Measurements from ENCODE around the gene RSPRY1.
"Not testable (repeated sequence)": the region's sequence is repeated elsewhere in the genome, so short reads cannot be mapped to it uniquely, and the experiment has no call there.

The RSPRY1 gene

DNA sequence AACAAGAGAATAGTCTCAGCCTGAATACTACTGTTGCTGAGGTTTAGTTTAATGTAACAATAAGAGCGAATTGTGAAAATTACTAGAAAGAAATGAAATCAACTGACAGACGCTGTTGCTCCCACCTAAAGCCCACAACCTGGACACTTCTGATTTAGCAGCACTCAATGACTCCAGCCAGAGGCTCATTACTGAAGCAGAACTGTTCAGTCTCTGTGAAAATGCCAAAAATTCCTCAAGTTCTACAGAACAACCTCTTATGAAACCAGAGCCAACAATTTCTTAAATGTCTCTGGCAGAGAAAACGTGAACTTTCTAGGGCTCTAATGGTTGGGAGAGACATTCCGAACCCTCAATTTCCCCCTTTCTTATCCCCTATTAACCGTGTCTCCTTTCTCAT is 10.2 kb upstream of the RSPRY1 start:
- no peak overlapping the region for H3K4me3 ChIP-seq (ENCODE audit: low read depth in 1 of 2, low read length in 2 of 2)
- no peaks in the 10 kb centered on the region for H3K9me3 ChIP-seq (ENCODE audit: low read length)
- no peaks in the 10 kb centered on the region for H3K4me1 ChIP-seq (ENCODE audit: insufficient read depth, low read length)
- no peak overlapping the region for H3K9ac ChIP-seq (ENCODE audit: low read length)
- H3K27me3 ChIP-seq (ENCODE audit: control insufficient read depth in 1 of 2, insufficient read depth in 2 of 2, low read length in 2 of 2) = no peaks in the 10 kb centered on the region
- peaks cover 24% of the 10 kb centered on the region for H3K36me3 ChIP-seq (ENCODE audit: insufficient read depth, low read length)
- H3K27ac ChIP-seq (ENCODE audit: low read depth, low read length) = no peak overlapping the region

DNA sequence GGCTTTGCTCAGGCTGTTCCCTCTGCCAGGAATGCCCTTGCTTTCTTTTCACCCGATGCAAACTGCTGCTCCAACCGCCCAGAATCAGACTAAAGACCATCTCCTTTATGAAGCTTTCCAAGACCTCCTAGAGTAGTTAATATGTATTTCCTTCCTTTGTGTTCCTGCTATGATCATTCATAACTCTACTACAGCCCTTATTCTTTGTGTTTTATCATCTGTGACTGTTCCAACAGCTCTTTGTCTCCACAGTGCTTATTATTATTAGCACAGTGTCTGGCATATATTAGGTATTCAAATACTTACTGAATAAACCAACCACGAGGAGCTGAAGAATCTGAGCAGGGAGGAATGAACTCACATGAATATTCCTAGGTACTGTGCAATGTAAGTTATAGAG is 7.9 kb upstream of the RSPRY1 start:
- H3K9me3 ChIP-seq (ENCODE audit: low read length) = no peaks in the 10 kb centered on the region
- peaks cover under 1% of the 10 kb centered on the region for H3K36me3 ChIP-seq (ENCODE audit: insufficient read depth, low read length)
- no peaks in the 10 kb centered on the region for H3K4me1 ChIP-seq (ENCODE audit: insufficient read depth, low read length)
- H3K27ac ChIP-seq (ENCODE audit: low read depth, low read length) = no peak overlapping the region
- H3K27me3 ChIP-seq (ENCODE audit: control insufficient read depth in 1 of 2, insufficient read depth in 2 of 2, low read length in 2 of 2) = no peaks in the 10 kb centered on the region
- no peak overlapping the region for H3K9ac ChIP-seq (ENCODE audit: low read length)
- H3K4me3 ChIP-seq (ENCODE audit: low read depth in 1 of 2, low read length in 2 of 2) = no peak overlapping the region

DNA sequence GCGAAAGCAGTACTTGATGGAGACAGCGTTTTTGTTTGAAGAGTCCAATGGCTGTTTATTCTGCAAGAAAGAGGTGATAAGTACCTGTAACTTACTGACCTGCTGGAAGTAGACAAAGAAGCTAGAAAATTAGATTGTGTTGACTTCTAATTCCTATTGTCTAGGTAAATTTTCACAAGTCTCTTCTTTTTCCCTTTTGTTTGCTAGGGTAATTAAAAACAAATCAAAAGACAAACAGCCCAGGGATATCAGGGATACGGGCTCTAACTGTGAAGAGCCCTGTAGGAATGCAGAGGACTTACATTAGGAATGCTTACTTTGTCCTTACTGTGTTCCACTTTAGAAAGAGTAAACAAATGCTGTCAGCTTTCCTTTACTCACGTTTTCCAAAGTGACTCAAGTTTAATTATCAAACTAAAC is 7.3 kb upstream of the RSPRY1 start:
- Histone ChIP-seq H3K9ac (ENCODE audit: low read length) (no peak overlapping the region), H3K4me1 (ENCODE audit: insufficient read depth, low read length) (no peaks in the 10 kb centered on the region), H3K27me3 (ENCODE audit: control insufficient read depth in 1 of 2, insufficient read depth in 2 of 2, low read length in 2 of 2) (no peaks in the 10 kb centered on the region), H3K27ac (ENCODE audit: low read depth, low read length) (no peak overlapping the region), H3K4me3 (ENCODE audit: low read depth in 1 of 2, low read length in 2 of 2) (no peak overlapping the region), H3K36me3 (ENCODE audit: insufficient read depth, low read length) (no peaks in the 10 kb centered on the region), H3K9me3 (ENCODE audit: low read length) (no peaks in the 10 kb centered on the region)

DNA sequence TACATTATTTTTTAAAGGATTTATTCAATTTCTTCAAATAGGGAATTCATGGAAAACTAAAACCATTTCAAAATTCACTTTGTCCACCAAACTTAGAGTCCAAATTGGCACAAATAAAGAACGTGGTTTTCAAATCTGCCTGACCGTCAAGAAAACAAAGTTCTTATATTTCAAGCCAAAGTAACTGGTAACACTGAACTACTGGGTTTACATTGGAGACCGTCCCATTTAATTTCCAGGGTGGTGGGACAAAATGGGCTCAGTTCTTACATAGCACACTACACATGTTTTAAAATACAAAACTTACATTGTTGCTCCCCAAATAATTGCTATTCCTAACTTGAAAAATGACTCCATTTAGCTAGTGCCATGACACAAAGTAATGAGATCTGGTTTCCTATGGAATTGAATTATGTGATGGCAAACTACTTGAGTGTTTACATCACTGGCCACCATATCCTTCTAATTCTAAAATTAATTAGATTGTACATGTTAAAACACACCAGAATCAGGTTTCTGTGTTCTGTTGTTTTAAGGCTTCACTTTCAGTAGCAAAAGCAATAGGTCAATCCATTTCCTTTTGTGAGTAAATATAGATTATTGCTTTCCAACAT is 6.8 kb upstream of the RSPRY1 start:
- Histone ChIP-seq H3K27ac (ENCODE audit: low read depth, low read length) (no peak overlapping the region), H3K9ac (ENCODE audit: low read length) (no peak overlapping the region), H3K4me3 (ENCODE audit: low read depth in 1 of 2, low read length in 2 of 2) (no peak overlapping the region), H3K9me3 (ENCODE audit: low read length) (no peaks in the 10 kb centered on the region), H3K36me3 (ENCODE audit: insufficient read depth, low read length) (no peaks in the 10 kb centered on the region), H3K27me3 (ENCODE audit: control insufficient read depth in 1 of 2, insufficient read depth in 2 of 2, low read length in 2 of 2) (no peaks in the 10 kb centered on the region), H3K4me1 (ENCODE audit: insufficient read depth, low read length) (peaks cover 3% of the 10 kb centered on the region)

DNA sequence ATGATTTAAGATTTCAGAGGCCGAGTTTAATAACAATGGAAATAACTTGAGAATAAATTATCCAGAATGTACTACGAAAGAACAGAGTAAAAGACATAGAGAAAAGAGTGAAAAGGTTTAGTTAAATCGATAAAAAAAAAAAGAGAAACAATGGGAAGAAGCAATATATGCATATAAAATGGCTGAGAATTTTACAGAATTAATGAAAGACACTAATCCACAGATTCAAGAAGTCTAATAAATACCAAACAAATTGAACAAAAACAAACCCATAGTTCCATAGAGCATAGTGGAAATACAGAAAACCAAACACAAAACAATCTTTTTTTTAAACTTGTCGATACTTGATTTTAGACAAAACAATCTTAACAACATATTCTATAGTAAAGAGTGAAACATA is 2.0 kb upstream of the RSPRY1 start:
- Histone ChIP-seq H3K36me3 (ENCODE audit: insufficient read depth, low read length) (no peaks in the 10 kb centered on the region), H3K9me3 (ENCODE audit: low read length) (no peaks in the 10 kb centered on the region), H3K4me3 (ENCODE audit: low read depth in 1 of 2, low read length in 2 of 2) (no peak overlapping the region), H3K27ac (ENCODE audit: low read depth, low read length) (no peak overlapping the region), H3K9ac (ENCODE audit: low read length) (no peak overlapping the region), H3K4me1 (ENCODE audit: insufficient read depth, low read length) (peaks cover 20% of the 10 kb centered on the region), H3K27me3 (ENCODE audit: control insufficient read depth in 1 of 2, insufficient read depth in 2 of 2, low read length in 2 of 2) (no peaks in the 10 kb centered on the region)

DNA sequence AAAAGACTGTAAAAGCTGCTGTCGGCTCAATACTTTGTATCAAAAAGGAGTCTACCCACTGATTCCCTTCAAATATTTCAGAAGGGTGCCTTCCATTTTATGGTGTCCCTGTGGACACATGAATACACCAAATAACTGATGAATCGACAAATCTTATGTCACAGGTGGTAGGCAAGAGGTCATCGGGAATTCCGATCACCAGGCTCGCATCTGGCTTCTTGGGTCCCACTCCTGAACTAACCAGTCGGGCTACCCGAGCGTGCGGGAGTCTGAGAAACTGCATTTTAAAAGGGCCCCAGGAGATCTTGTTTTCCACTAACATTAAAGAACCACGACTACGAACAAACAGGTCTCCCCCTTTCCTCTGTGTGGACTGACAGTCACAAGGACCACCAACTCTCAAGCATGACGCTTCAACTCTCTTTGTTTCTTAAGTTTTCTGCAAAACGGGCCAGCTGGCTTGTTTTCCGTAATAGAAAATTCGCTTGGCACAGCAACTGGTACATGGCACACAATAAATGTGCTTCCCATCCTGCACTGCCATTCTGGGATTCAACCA is 1.2 kb upstream of the RSPRY1 start:
- no peaks in the 10 kb centered on the region for H3K27me3 ChIP-seq (ENCODE audit: control insufficient read depth in 1 of 2, insufficient read depth in 2 of 2, low read length in 2 of 2)
- H3K9ac ChIP-seq (ENCODE audit: low read length) = peak overlapping the region; percentile 95
- no peaks in the 10 kb centered on the region for H3K9me3 ChIP-seq (ENCODE audit: low read length)
- H3K36me3 ChIP-seq (ENCODE audit: insufficient read depth, low read length) = no peaks in the 10 kb centered on the region
- peak overlapping the region; percentile 80 to 90 for H3K4me3 ChIP-seq (ENCODE audit: low read depth in 1 of 2, low read length in 2 of 2)
- peaks cover 20% of the 10 kb centered on the region for H3K4me1 ChIP-seq (ENCODE audit: insufficient read depth, low read length)
- peak overlapping the region; percentile 94 for H3K27ac ChIP-seq (ENCODE audit: low read depth, low read length)

DNA sequence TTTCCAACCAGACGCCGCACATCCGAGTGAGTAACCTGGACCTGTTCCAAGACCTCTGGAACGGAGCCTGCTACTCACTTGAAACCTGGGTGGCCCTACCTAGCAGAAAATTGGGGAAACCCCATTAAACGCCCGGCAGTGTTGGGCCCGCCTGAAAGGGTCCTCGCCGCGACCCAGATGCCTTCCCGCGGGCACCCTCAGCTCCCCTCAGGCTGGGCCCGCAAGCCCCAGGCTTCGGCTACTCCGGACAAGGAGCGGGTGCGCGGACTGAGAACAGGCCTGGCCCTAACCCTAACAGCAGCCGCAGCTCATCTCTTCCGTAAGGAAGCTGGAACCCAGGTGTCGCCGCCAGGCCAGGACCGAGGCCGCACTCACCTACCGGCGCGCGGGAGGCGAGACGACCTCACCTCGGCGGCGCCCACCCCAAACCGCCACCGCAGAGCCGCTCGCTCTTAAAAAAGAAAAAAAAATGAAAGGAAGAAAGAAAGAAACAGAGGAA is 634 bp upstream of the RSPRY1 start:
- peaks cover 21% of the 10 kb centered on the region for H3K4me1 ChIP-seq (ENCODE audit: insufficient read depth, low read length)

DNA sequence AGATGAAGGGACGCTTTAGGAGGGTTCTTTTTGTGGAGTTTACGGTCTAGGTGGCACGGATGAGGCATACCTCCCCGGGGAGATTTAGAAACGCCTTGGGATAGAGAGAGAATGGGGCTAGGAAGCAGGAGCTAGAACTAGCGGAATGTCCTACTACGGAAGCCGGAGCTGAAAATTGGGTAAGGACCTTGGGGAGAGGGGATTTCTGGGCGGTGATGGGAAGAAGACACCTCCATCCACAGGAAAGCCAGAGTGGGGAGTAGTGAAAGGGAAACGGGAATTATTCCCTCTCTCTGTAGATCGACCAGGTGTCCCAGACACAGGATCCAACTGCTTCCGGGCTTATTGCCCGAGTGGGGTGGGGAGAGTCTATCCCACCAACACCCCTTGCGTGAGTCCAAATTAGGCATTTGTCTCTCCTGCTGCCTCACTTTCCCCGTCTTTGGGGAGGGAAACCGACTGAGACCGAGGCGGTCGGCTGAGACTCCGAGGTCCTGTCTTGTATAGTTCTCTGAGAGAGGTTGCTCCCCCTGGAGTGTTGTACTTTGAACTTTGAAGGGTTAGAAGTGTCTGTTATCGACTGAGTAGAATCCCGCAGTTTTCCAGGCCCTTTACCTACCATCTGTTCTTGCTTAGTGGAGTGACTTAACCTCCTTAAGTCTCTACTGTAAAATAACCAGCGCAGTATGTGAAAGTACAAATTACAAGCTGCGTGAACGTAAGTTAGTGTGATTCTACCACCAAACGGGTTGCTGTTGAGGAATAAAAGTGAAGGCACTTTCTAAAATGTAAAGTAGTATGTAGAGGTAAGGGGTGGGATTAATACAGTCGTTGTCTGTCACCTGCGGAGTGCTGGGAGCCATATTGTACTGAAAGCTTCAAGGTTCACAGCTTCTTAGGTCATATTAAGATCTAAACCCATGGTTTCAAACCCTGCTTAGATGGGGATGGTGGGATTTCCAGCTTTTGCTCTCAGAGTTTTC is 1.0 kb downstream of the RSPRY1 start:
- Histone ChIP-seq H3K9ac (ENCODE audit: low read length) (peak overlapping the region; percentile 94), H3K4me1 (ENCODE audit: insufficient read depth, low read length) (peaks cover 36% of the 10 kb centered on the region)

More for the DNA sequence above, 634 bp upstream of the RSPRY1 start:
- Histone ChIP-seq H3K9me3 (ENCODE audit: low read length) (no peaks in the 10 kb centered on the region), H3K27ac (ENCODE audit: low read depth, low read length) (peak overlapping the region; percentile 94), H3K27me3 (ENCODE audit: control insufficient read depth in 1 of 2, insufficient read depth in 2 of 2, low read length in 2 of 2) (no peaks in the 10 kb centered on the region), H3K9ac (ENCODE audit: low read length) (peak overlapping the region; percentile 95), H3K4me3 (ENCODE audit: low read depth in 1 of 2, low read length in 2 of 2) (peak overlapping the region; percentile 80 to 90), H3K36me3 (ENCODE audit: insufficient read depth, low read length) (no peaks in the 10 kb centered on the region)

DNA sequence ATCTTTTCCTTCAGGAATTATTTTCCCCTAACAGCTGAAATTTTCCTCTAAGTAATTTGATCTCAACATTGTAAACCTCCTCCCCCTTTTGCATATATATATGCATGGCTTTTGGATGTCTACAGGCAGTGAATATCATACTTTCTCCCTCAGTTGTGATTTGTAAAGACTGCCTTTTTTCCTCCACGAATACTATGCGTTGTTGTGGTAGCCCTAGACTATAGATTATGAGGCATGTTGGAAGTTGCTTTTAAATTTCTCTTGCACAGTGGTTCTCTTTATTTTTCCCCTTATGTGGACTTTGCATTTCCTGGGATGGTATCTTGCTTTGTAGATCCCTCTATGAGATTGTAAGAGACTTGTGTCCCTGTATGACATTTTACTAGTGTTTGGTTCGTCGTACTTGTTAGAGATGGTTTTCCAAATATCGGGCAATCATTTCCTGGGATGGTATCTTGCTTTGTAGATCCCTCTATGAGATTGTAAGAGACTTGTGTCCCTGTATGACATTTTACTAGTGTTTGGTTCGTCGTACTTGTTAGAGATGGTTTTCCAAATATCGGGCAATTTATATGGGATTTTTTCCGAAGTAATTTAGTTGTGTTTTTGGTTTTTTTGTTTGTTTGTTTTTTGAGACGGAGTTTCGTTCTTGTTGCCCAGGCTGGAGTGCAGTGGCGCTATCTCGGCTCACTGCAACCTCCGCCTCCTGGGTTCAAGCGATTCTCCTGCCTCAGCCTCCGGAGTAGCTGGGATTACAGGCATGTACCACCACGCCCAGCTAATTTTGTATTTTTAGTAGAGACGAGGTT is 2.0 kb downstream of the RSPRY1 start:
- peak overlapping the region; percentile 82 to 96 for H3K4me3 ChIP-seq (ENCODE audit: low read depth in 1 of 2, low read length in 2 of 2)
- H3K27ac ChIP-seq (ENCODE audit: low read depth, low read length); H3K27me3 ChIP-seq (ENCODE audit: control insufficient read depth in 1 of 2, insufficient read depth in 2 of 2, low read length in 2 of 2); H3K36me3 ChIP-seq (ENCODE audit: insufficient read depth, low read length); H3K9me3 ChIP-seq (ENCODE audit: low read length): not testable (repeated sequence)
- peak overlapping the region; percentile 94 for H3K9ac ChIP-seq (ENCODE audit: low read length)
- H3K4me1 ChIP-seq (ENCODE audit: insufficient read depth, low read length) = peaks cover 38% of the 10 kb centered on the region

More for the DNA sequence above, 1.0 kb downstream of the RSPRY1 start:
- Histone ChIP-seq H3K27ac (ENCODE audit: low read depth, low read length) (peak overlapping the region; percentile 94), H3K36me3 (ENCODE audit: insufficient read depth, low read length) (no peaks in the 10 kb centered on the region), H3K4me3 (ENCODE audit: low read depth in 1 of 2, low read length in 2 of 2) (peak overlapping the region; percentile 82 to 96), H3K27me3 (ENCODE audit: control insufficient read depth in 1 of 2, insufficient read depth in 2 of 2, low read length in 2 of 2) (no peaks in the 10 kb centered on the region), H3K9me3 (ENCODE audit: low read length) (no peaks in the 10 kb centered on the region)

DNA sequence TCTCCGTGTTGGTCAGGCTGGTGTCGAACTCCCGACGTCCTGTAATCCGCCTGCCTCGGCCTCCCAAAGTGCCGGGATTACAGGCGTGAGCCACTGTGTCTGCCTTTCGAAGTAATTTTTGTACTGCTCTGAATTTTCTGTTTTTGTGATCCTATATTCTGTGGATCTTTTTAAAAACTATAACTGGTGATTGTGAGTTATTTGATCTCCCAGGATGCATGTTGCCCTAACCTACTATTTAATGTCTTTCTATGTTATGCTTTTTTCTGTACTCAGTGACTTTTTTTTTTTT is 2.5 kb downstream of the RSPRY1 start:
- Histone ChIP-seq H3K9me3 (ENCODE audit: low read length) (no peaks in the 10 kb centered on the region), H3K36me3 (ENCODE audit: insufficient read depth, low read length) (no peaks in the 10 kb centered on the region), H3K27ac (ENCODE audit: low read depth, low read length) (no peak overlapping the region), H3K4me3 (ENCODE audit: low read depth in 1 of 2, low read length in 2 of 2) (no peak overlapping the region), H3K4me1 (ENCODE audit: insufficient read depth, low read length) (peaks cover 38% of the 10 kb centered on the region), H3K27me3 (ENCODE audit: control insufficient read depth in 1 of 2, insufficient read depth in 2 of 2, low read length in 2 of 2) (no peaks in the 10 kb centered on the region), H3K9ac (ENCODE audit: low read length) (no peak overlapping the region)

DNA sequence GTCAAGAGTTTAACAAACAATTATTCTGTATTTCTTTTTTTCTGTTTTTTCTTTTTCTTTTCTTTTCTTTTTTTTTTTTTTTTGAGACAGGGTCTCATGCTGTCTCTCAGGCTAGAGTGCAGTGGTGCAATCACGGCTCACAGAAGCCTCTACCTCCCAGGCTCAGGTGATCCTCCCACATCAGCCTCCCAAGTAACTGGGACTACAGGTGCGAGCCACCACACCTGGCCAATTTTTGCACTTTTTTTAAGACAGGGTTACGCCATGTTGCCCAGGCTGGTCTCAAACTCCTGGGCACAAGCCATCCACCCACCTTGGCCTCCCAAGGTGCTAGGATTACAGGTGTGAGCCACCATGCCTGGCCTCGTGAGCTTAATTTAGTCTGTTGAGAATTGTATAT is 3.4 kb downstream of the RSPRY1 start:
- not testable (repeated sequence) for H3K4me3 ChIP-seq (ENCODE audit: low read depth in 1 of 2, low read length in 2 of 2); H3K9me3 ChIP-seq (ENCODE audit: low read length); H3K9ac ChIP-seq (ENCODE audit: low read length); H3K36me3 ChIP-seq (ENCODE audit: insufficient read depth, low read length); H3K27me3 ChIP-seq (ENCODE audit: control insufficient read depth in 1 of 2, insufficient read depth in 2 of 2, low read length in 2 of 2); H3K27ac ChIP-seq (ENCODE audit: low read depth, low read length)
- peaks cover 40% of the 10 kb centered on the region for H3K4me1 ChIP-seq (ENCODE audit: insufficient read depth, low read length)
